Stromal cell of bone marrow (primary cell): Measurements from ENCODE around the gene HLA-DPA1.
A peak's percentile ranks its signal among the peaks of the same experiment; 100 is the strongest.
"Not testable (repeated sequence)": the region's sequence is repeated elsewhere in the genome, so short reads cannot be mapped to it uniquely, and the experiment has no call there.

ENCODE experiments used
- DNase-seq: peaks from one replicate; pipeline ENCODE4 v3.0.0-alpha.2; 2012; ENCODE audit warnings: low read depth

The HLA-DPA1 gene

DNA sequence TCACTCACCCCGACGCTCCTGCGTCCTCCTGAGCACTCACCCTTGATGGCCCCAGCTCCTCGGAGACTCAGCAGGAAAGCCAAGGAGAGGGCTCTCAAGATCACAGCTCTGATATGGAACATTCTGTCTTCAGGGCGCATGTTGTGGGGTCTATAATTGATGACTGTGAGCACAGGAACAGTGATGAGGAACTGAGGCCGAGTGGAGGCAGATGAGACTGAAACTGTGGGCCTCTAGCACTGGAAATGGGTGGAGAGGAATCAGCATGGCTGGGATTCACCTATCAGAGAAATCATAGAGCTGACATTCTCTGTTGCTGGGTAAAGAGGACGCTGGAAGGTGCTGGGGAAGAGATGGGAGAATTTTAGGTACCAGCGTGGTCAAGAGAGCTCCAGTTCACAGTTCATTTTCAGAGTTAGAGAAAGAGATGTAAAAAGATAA, at the start of gene HLA-DPA1:
HLA-DPA1 (minus strand) TSS at position 219 of the 441 bp plus-strand sequence.
- DNase-seq: peak; percentile 59

DNA sequence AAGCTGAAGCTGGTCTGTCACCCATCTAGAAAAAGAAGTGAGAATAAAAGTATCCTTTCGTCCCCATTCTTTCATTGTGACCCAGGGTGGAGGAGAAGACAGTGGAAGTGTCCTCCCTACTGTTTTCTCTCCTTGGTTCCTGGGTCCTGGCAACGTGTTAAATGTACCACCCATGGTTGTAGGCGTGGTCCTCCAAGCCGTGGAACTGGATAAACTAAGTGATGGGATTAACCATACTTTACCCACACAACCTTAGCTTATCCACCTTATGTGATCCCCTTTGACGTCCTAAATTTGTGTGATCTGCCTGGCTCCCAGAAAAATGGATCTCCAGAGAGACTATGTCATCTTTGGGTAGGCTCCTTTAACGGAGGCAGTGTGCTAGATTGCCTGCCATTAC, 49.7 kb upstream of the HLA-DPA1 start:
- no peak for DNase-seq

DNA sequence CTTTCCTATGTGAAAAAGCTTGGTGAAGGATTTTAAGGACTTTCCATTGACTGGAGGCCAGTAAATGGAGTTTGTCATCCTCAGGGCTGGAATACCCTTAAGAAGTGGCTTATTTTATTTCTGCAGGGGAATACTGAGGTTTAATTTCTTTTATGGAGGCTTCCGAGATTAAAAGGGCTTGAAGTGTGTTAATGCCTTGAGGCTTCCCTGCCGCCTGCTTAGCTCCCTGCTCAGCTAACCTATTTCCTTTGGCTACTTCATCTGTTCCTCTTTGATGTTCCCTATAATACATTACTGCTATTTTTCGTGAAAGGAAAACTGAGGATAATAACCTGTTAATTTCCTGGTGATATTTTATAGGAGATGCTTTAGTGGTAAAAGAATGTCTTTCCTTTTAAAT, 46.6 kb upstream of the HLA-DPA1 start:
- no peak for DNase-seq

DNA sequence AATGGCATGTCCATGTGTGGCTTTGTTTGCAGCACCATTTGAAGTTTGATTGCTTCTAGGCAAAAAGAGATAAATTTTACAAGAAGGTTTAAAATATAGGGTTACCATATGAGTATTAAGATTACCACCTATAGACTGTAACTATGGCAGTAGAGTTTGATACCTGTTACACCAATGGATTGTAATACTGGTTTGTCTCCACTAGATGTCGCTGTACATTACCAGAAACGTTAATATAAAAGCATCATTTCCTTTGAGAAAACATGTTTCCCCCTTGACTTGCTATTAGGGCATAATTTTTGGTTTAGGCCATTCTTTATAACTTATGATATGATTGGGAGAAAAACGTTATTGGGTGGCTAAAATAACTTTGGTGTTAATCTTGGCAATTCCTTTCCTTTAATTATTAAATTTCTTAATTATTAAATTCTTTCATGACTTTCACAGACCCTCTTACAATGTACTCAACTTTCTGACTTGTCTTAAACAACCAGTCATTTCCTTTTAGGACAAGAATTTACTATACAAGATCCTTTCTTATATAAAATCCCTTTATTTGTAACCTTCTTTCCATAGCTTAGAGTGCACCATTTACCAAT, 45.2 kb upstream of the HLA-DPA1 start:
- DNase-seq: peak; percentile 25

DNA sequence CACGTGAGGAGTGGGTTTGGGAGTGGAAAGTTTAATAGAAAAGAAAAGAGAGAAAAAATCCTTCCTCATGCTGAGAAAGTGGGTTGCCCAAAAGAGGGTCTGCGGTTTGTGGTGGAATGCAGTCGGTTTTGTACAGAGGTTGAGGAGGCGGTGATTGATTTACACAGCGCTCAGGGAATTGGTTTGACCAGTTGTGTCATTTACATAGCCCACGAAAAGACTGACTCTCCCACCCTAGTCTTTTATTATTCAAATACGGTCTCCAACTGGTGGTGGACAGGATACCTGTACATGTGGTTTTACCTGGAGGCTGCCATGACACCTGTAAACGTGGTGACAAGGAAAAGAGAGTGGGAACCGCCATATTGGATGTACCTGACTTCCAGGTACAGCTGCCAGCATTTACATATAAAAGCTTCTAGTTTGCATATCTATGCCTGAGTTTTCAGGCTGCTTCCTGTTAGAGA, 44.4 kb upstream of the HLA-DPA1 start:
- DNase-seq: no peak

DNA sequence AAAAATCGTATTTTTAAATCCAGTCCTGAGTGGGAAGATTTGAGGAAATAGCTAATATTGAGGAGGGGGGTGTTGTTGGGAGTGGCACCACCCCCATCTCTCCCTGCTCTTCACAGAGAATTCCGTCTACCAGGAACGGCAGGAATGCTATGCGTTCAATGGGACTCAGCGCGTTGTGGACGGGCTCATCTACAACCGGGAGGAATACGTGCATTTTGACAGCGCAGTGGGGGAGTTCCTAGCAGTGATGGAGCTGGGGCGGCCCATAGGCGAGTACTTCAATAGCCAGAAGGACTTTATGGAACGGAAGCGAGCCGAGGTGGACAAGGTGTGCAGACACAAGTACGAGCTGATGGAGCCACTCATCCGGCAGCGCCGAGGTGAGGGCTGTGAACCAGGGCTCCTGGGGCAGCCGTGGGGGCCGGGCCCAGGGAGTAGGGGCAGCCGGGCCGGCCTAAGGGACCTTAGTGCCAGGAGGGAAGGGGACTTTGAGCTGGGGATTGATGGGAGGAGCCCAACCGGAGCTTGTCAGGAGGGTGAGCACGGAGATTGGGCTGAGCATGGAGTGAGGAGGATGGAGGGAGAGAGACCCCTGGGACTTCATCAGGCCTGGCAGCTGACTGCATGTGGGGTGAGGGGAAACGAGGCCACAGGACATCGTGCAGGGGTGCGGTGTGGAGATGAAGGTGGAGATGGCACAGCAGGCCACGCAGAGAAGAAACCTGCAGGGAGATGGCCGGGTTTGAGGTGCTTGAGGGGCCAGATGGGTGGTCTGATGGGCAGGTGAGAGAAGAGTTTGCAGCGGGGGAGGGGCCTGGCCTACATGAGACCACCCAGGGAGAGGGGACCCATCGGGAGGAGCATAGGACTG, 43.6 kb upstream of the HLA-DPA1 start:
- no peak for DNase-seq

DNA sequence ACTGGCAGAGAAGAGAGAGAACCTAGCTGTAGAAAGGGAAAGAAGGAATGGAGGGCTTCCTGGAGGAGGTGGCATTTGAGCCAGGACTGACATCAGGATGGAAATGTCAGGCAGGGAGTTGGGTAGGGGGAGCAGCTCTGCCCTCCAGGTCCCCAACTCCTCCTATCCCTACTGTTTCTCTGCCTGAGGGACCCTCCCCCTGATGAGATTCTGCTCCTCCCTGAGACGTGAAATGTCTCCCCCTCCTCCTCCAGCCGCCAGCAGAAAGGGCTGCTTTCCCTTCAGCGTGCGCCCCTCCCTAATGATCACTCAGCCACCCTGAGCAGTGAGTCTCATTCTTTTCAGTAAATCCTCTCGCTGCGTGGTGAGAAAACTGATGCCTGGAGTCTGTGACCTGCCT, 43.0 kb upstream of the HLA-DPA1 start:
- no peak for DNase-seq

DNA sequence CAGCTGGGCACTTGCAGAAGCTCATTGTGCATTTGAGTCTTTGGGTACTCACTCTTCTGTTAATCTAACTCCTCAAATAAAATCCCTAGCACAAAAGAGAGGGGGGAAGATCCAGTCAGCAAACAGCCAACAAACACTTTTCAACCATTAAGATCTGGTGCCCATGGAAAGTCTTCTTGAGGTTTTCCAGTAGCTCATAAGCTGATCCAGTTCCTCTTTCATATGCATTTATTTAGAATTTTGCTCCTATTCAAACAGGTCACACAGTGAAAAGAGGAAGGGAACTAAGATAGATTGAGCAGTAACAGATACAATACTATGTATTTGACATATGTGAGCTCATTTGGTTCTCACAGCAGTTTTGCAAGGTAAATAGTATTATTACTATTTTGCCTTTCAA, 41.0 kb upstream of the HLA-DPA1 start:
- DNase-seq: no peak

DNA sequence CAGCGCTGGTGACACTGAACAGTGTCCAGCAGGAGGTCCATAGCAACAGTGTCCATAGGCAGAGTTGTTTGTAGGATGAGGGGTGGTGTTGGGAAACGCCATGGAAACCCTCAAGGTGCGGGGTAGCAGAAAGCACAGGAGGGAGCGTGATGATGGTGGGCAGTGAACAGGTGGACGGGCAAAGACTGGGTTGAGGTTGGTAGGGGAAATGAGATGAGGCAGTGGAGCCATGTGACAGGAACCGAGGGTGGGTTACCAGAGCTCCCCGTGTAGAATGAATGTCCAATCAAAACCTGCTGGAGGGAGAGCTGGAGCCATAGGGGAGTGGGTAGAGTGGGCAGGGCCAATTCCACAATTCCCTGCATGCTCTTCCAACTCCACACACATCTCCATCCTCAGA, 40.3 kb upstream of the HLA-DPA1 start:
- no peak for DNase-seq

DNA sequence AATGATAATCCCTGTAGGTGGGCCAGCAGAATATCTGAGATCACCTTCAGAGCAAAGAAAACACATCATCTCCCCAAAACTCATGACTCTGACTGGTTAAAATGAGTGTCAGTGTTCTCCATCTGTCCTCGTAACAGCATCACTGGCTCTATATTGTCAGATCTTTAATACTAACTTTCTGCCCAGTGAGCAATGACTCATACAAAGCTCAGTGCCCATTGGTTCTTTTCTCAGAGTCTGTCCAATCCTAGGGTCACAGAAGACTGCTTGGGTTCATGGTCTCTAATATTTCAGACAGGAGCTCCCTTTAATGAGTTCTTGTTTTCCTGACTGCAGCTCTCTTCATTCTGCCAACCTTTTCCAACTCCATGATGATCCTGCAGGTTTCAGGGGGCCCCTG, 38.7 kb upstream of the HLA-DPA1 start:
- peak; percentile 53 for DNase-seq

DNA sequence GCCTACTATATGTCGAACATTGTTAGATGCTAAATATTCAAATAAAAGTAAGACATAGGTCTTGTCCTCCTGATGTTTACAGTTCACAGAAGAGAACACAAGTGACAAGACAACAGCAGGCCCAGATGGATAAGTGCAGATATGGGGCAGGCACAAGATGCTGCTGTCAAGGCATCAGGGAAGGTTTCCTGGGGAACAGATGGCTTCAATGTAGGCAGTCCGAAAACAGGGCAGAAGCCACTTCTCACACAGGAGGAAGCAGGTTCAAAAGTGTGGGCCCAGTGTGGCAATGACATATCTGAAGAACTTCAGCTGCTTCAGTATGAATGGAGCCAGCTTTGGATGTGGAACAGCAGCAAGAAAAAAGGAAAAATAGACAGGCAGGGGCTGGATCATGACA, 34.9 kb upstream of the HLA-DPA1 start:
- DNase-seq: no peak

DNA sequence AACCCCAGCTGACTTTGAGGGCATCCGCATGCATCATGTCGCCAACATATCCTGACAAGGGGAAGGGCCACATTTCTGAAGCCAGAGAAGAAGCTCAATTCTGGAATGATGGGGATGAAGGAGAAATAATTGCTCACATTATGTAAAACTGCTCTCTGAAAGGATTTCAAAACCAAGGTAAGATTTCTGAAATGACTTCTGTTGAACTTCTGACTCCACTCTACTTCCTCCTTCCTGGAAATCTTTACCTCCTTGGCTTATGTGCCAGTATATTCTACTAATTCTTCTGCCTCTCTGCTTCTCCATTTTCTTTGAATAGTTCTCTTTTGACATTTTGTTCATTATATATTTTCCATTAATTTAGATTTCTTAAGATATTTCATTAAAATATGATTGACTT, 34.2 kb upstream of the HLA-DPA1 start:
- no peak for DNase-seq

DNA sequence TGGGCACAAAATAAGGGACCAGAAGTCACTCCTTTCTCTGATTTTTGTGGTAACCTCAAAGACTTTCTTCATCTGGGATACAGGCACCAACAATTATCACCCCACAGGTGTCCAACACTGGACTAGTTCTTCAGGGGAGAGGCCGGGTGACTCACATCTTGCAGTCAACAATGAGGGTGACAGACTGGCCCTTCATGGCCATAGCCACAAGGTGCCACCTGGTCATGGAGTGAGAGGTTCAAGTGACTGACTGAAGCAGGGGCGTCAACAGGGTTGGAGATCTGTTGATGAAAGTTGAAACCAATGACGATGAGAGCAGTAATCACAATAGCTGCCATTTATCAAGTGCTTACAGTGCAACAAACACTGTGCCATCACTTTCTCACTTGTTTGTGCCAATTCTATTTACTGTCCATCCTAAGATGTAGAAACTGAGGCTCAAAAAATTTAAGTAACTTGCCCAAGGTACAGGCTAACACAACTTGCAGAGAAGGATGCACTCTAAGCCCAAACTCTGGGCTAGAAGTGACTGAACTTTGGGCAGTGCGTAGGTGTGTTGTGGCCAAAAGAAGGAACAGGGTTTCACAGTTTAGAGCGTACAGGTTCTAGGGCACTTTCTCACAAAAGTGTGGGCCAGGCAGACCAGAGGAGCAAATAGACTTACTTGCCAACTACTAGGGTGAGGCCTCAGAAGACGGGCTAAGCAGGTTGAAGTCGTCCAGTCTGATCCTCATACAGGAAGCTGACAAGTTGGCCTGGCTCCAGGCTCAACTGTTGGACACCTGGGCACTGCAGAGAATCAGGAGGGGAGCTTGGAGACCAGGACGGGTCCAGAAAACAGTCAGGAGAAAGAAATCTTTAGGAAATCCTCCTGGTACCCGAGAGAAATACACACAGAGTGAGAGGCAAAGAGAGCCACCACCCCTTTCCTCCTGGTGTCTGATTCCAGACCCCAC, 32.7 kb upstream of the HLA-DPA1 start:
- no peak for DNase-seq

DNA sequence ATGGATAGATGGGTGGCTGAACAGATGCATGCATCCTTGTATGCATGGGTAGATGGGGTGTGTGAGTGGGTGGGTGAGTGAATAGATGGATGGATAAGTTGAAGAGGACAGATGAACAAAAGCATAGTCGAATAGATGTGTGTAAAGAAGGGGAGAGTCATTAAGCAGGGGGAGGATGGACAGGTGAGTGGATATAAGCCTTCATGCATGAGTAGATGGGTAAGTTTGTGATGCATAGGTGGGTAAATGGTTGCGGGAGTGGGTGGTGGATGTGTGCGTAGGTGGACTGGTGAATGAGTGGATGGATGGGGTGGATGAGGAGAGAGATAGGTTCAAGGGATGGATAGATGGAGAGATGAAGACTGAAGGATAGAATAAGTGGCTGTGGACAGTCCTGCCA, 31.9 kb upstream of the HLA-DPA1 start:
- no peak for DNase-seq

DNA sequence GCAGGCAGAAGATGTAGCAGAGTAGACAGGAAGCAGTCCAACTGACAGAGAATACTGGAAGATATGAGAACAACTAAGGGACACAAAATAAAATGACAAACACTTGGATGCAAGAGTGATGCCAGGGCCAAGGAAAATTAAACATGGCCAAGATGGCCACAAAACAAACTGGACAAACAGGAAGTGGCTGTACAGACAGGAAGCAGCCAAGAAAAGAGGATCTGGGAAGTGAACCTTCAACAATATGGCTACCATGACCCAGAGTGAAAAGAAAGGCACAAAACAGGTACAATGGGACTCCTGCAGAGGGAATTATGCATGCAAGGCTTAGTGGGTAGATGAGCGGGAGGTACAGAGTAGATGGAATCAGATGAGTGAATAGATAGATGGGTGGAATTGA, 31.4 kb upstream of the HLA-DPA1 start:
- DNase-seq: no peak

DNA sequence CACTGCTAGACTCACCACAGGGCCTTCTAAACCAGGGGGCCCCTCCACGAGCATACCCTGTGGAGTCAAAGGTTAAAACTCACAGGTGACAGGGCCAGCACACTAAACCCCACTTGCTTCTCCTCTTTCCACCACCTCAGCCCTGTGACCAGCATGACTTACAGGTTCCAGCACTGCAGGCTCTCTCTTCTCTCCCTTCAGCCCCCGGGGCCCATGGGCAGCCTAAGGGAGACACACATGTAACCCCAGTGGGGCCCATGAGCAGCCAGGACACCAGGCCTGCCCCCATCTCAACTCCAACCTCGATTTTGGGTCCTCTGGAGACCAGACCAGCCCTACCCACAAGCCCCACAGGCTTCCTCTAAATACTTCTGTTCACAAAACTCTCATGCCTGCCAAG, 30.3 kb upstream of the HLA-DPA1 start:
- DNase-seq: no peak

DNA sequence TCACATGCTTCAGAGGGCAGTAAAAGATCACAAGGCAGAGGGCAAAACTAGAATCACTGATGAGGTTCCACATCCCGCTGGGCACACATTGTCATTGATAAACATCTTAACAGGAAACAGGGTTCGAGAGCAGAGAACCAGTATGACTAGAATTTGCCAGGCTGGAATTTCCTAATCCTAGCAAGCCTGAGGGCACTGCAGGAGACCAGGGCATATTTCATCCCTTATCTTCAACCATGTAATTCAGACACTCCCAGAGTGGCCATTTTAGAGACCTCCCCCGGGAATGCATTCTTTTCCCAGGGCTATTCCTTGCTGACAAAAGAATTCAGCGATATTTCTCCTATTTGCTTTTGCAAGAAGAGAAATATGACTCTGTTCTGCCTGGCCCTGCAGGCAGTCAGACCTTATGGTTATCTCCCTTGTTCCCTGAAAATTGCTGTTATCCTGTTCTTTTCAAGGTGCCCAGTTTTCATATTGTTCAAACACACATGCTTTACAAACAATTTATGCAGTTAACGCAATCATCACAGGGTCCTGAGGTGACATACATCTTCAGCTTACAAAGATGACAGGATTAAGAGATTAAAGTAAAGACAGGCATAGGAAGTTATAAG, 27.8 kb upstream of the HLA-DPA1 start:
- not testable (repeated sequence) for DNase-seq

DNA sequence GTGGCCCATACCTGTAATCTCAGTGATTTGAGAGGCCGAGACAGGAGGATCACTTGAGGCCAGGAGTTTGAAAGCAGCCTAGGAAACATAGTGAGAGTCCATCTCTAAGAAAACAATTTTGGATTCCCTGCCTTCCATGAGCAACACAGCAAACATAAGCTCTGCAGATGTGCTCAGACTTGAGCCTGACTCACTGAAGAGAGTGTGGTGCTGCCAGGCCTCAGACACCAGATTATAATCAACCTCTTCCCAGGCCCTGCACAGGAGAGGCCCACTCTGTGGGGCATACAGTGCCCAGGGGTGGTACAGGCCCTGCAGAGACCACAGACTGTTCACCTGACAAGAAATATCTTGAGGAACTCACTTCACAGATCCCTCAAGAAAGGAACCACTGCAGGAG, 22.2 kb upstream of the HLA-DPA1 start:
- DNase-seq: no peak

DNA sequence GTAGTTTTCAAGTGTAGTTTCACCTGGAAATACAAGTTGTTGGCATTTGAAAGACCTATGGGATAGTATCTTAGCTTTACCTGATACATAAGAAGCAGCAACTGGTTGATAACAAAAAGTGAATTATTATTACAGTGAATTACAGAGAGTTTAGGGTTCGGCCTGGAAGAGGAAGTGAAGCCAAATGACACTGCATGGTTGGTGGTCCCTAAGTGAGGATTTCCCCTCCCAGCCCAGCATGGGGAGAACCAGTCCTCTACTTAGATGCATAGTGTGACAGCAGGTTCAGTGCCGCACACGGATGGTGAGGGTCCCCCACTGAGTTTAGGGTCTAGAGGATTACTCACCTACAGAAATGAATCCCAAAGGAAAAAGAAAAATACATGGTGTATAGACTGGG, 20.4 kb upstream of the HLA-DPA1 start:
- DNase-seq: no peak

DNA sequence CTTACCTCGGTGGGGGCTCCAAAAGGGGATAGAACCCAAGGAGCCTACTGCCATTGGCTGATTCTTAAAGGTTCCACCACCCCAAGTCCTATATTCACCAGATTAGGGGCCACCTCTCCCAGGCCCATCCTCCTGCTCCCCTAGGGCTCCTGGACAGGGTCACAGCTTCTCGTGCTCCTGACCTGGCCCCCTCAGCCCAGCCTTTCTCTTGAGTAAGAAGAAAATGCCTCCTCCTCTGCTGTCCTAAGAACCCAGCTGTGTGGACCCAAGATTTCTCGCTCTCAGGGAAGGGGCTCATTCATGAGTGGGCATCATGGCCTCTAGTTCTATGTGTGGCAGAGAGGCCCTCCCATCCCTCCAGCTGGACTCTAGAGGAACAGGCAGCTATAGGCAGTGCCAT, 18.9 kb upstream of the HLA-DPA1 start:
- DNase-seq: no peak

DNA sequence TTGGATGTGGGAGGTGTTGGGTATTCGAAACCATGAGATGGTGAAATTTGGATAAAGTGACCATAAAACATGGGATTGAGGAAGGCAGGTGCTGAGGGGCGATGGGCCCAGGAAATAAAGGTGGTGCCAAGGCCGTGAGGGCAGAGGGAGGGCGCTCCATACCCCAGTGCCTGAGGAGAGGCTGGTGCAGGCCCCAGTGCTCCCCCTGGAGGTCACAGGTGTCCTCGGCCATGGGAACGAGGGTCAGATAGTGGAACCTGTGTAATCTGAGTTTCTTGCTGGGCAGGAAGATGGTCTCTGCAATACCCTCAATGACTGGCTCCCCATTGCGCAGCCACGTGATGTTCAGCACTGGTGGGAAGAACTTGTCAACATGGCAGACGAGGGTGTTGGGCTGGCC, 18.5 kb upstream of the HLA-DPA1 start:
- DNase-seq: no peak
